ENCODE data around the gene INHBE. TPM values are rescaled to one million over a fixed set of nuclear protein-coding genes. Genes with fewer than 3 reads are reported as not detected.
"Not testable (repeated sequence)": the region's sequence is repeated elsewhere in the genome, so short reads cannot be mapped to it uniquely, and the experiment has no call there.

Gene INHBE
- total RNA-seq, 1 experiment from 2014 or later, result 32.9 TPM

DNA sequence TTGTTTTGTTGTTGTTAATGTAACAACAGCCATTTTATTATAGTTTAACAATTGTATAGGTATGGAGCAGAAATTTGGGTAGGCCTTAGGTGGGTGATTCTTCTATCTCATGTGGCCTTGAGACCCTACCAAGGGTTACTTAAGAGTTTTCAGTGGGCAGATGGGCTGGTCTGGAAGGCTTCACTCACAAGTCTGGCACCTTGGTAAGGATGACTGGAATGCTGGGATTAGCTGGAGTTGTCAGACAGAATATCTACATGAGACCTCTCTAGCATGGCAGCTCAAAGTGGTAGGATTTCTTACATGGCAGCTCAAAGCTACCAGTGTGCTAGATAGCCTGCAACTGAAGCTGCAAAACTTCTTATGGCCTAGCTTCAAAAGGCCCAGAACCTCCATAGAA is 30.6 kb downstream of the INHBE start:
- Histone ChIP-seq H3K27ac (no peak overlapping the region), H3K9me3 (replicated peaks) (no peaks in the 10 kb centered on the region), H3K4me3 (no peak overlapping the region), H3K4me1 (peaks cover 33% of the 10 kb centered on the region), H3K27me3 (no peaks in the 10 kb centered on the region), H3K36me3 (peaks cover 17% of the 10 kb centered on the region)
- no peak for DNase-seq

DNA sequence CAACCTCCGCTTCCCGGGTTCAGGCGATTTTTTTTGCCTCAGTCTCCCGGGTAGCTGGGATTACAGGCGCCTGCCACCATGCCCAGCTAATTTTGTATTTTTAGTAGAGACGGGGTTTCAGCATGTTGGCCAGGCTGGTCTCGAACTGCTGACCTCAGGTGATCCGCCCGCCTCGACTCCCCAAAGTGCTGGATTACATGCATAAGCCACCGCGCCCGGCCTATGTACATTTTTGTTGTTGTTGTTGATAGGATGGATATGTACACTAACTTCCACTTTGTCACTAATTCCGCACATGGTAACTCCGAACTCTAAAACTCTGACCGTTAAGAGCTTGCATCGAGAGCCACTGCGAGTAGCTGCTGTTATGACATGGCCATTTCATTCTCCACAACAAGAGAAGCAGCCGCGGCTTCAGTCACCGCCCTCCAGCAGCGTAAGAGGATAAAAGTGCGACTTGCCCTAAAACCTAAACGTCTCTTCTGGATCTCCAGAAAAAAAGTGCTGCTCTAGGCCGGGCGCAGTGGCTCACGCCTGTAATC is 32.0 kb downstream of the INHBE start:
- peak overlapping the region; percentile 87 for H3K4me3 ChIP-seq
- H3K9me3 ChIP-seq (replicated peaks), result no peaks in the 10 kb centered on the region
- no peaks in the 10 kb centered on the region for H3K27me3 ChIP-seq
- H3K4me1 ChIP-seq, result peaks cover 24% of the 10 kb centered on the region
- H3K27ac ChIP-seq, result peak overlapping the region; percentile 68
- no peak for DNase-seq
- peaks cover 31% of the 10 kb centered on the region for H3K36me3 ChIP-seq

GRCh38 chr12:57487597-57488401 is 32.7 kb downstream of the INHBE start, which contains the start of gene MARS1:
Gene MARS1, plus strand, starts transcription at chr12:57488068. Its CDS starts 23 bp downstream, at chr12:57488091.
- Histone ChIP-seq H3K27me3 (no peaks in the 10 kb centered on the region), H3K36me3 (peaks cover 36% of the 10 kb centered on the region), H3K9me3 (replicated peaks) (no peaks in the 10 kb centered on the region; the same call in 1 of the 2 replicates), H3K27ac (peak within 1 kb of the TSS; percentile 68), H3K4me1 (peaks cover 19% of the 10 kb centered on the region), H3K4me3 (peak within 1 kb of the TSS; percentile 87)
- DNase-seq, result peak; percentile 100

DNA sequence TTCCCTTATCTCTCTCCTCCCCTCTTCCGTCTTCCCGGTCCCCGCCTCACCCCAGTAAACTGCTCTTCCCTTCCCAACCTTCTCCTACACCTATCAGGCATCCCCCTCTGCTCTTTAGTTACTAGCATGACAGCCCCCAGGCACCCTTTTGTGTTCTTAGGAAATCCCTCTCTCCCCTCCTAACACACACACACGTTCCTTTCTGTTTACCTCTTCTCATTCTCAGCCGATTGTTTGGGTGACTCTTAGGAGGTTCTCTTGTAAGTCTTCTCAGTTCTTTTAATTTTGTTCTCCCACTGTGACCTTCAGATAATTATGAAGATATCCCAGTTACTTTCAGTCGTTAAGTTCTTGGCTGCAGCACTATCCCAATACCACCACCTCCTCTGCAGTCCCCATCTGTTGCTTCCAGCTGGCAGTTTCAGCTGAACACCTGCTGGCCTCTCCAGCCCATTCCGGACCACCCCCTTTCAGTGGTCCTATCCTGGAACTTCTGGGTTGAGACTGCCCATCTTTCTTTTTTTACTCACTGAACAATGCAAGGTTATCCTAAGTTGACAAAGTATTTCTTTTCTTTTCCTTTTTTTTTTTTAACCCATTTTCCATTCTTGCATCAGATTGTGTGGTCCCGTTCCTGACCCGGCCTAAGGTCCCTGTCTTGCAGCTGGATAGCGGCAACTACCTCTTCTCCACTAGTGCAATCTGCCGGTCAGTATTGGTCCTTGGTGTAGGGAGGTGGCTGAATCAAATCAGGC is 33.5 kb downstream of the INHBE start:
- Histone ChIP-seq H3K4me3 (peak overlapping the region; percentile 87), H3K36me3 (peaks cover 39% of the 10 kb centered on the region)
- peak; percentile 88 to 89 for DNase-seq

GRCh38 chr12:57489157-57489641 is 34.1 kb downstream of the INHBE start:
- Histone ChIP-seq H3K27me3 (no peaks in the 10 kb centered on the region), H3K27ac (no peak overlapping the region), H3K4me3 (peak overlapping the region; percentile 87), H3K9me3 (replicated peaks) (no peaks in the 10 kb centered on the region; the same call in 1 of the 2 replicates), H3K4me1 (peaks cover 10% of the 10 kb centered on the region), H3K36me3 (peaks cover 44% of the 10 kb centered on the region)
- no peak for DNase-seq

More for the DNA sequence above, 33.5 kb downstream of the INHBE start:
- Histone ChIP-seq H3K9me3 (replicated peaks) (no peaks in the 10 kb centered on the region; the same call in 1 of the 2 replicates), H3K27me3 (no peaks in the 10 kb centered on the region), H3K4me1 (peaks cover 11% of the 10 kb centered on the region), H3K27ac (peak overlapping the region; percentile 68)

GRCh38 chr12:57490126-57490525 is 35.0 kb downstream of the INHBE start:
- H3K36me3 ChIP-seq, result peaks cover 47% of the 10 kb centered on the region
- peaks cover 10% of the 10 kb centered on the region for H3K4me1 ChIP-seq
- no peaks in the 10 kb centered on the region for H3K27me3 ChIP-seq
- no peaks in the 10 kb centered on the region; the same call in 1 of the 2 replicates for H3K9me3 ChIP-seq (replicated peaks)
- DNase-seq, result no peak
- no peak overlapping the region for H3K27ac ChIP-seq
- no peak overlapping the region for H3K4me3 ChIP-seq

DNA sequence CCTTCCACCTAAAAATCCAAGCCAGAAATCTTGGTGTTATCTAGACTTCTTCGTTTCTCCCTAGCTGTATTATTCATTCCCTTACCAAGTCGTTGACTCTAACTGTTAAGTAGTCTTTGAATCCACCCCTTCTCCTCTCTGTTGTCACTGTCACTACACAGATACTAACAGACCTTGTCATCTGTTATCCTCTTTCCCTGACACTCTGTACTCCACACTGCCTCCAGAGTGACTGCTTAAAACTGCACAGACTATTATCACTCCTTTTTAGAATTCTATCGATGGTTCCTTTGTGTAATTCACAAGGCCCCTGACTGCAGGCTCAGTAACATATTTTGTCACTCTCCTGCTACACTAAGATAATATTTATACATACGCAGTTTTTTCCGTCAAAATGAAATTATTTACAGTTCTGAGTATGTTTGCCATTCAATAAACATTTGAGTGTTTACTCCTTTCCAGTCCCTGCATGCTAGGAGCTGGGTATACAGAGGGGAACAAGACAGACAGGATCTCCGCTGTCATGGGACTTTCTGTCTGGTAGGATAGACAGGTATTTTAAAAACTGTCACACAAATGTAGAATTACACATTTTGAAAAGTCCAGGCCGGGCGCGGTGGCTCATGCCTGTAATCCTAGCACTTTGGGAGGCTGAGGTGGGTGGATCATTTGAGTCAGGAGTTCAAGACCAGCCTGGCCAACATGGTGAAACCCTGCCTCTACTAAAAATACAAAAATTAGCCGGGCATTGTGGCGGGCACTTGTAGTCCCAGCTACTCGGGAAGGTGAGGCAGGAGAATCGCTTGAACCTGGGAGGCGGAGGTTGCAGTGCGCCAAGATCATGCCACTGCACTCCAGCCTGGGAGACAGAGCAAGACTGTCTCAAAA is 36.5 kb downstream of the INHBE start:
- H3K4me3 ChIP-seq, result no peak overlapping the region
- H3K36me3 ChIP-seq, result peaks cover 57% of the 10 kb centered on the region
- no peaks in the 10 kb centered on the region for H3K27me3 ChIP-seq
- no peak overlapping the region for H3K27ac ChIP-seq
- peaks cover 10% of the 10 kb centered on the region for H3K4me1 ChIP-seq
- DNase-seq, result peak in 1 of 2 experiments; percentile 67
- H3K9me3 ChIP-seq (replicated peaks), result no peaks in the 10 kb centered on the region; the same call in 1 of the 2 replicates

- not testable (repeated sequence) for H3K9me3 ChIP-seq (replicated peaks); H3K4me3 ChIP-seq; DNase-seq; H3K4me1 ChIP-seq; H3K27ac ChIP-seq; H3K27me3 ChIP-seq
- peaks cover 77% of the 10 kb centered on the region for H3K36me3 ChIP-seq
Measured at GRCh38 chr12:57495051-57495701, 40.1 kb downstream of the INHBE start.

GRCh38 chr12:57496822-57497221 is 41.7 kb downstream of the INHBE start:
- no peak overlapping the region for H3K4me3 ChIP-seq
- no peak overlapping the region for H3K27ac ChIP-seq
- H3K36me3 ChIP-seq, result peaks cover 79% of the 10 kb centered on the region
- DNase-seq, result no peak
- H3K27me3 ChIP-seq, result no peaks in the 10 kb centered on the region
- no peaks in the 10 kb centered on the region for H3K4me1 ChIP-seq
- H3K9me3 ChIP-seq (replicated peaks), result no peaks in the 10 kb centered on the region; the same call in 1 of the 2 replicates

GRCh38 chr12:57497223-57498131 is 42.4 kb downstream of the INHBE start:
- H3K9me3 ChIP-seq (replicated peaks), result no peaks in the 10 kb centered on the region; the same call in 1 of the 2 replicates
- no peaks in the 10 kb centered on the region for H3K4me1 ChIP-seq
- H3K27me3 ChIP-seq, result no peaks in the 10 kb centered on the region
- no peak for DNase-seq
- no peak overlapping the region for H3K27ac ChIP-seq
- H3K36me3 ChIP-seq, result peaks cover 80% of the 10 kb centered on the region
- no peak overlapping the region for H3K4me3 ChIP-seq

GRCh38 chr12:57498132-57498502 is 43.0 kb downstream of the INHBE start:
- DNase-seq, result peak in 1 of 2 experiments; percentile 66
- no peak overlapping the region for H3K27ac ChIP-seq
- no peaks in the 10 kb centered on the region for H3K9me3 ChIP-seq (replicated peaks)
- H3K4me3 ChIP-seq, result no peak overlapping the region
- H3K36me3 ChIP-seq, result peaks cover 79% of the 10 kb centered on the region
- no peaks in the 10 kb centered on the region for H3K4me1 ChIP-seq
- no peaks in the 10 kb centered on the region for H3K27me3 ChIP-seq

- no peaks in the 10 kb centered on the region for H3K4me1 ChIP-seq
- no peaks in the 10 kb centered on the region for H3K27me3 ChIP-seq
- H3K27ac ChIP-seq, result no peak overlapping the region
- no peaks in the 10 kb centered on the region for H3K9me3 ChIP-seq (replicated peaks)
- H3K36me3 ChIP-seq, result peaks cover 83% of the 10 kb centered on the region
- H3K4me3 ChIP-seq, result no peak overlapping the region
- DNase-seq, result no peak
Measured at GRCh38 chr12:57498571-57498970, 43.5 kb downstream of the INHBE start.

DNA sequence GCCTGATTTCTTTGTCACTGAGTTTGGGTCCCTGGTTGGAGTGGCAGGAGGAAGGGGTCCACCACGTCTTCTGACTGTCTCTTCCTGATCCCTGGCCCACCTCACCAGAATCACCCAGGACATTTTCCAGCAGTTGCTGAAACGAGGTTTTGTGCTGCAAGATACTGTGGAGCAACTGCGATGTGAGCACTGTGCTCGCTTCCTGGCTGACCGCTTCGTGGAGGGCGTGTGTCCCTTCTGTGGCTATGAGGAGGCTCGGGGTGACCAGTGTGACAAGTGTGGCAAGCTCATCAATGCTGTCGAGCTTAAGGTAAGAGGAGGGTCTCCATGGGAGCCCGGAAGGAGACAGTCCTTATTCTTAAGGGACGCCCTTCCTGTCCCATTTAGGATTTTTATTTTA is 45.1 kb downstream of the INHBE start:
- H3K4me1 ChIP-seq, result no peaks in the 10 kb centered on the region
- no peaks in the 10 kb centered on the region for H3K27me3 ChIP-seq
- H3K27ac ChIP-seq, result no peak overlapping the region
- H3K36me3 ChIP-seq, result peaks cover 92% of the 10 kb centered on the region
- DNase-seq, result no peak
- H3K9me3 ChIP-seq (replicated peaks), result no peaks in the 10 kb centered on the region
- H3K4me3 ChIP-seq, result no peak overlapping the region
